Stimulated activated CD8-positive, alpha-beta memory T cell treated with anti-CD3 and anti-CD28 coated beads, Interleukin-7, amount 100 ng/mL, for 48 hours (primary cell): ENCODE data around the gene FRY.

Experiments used
- DNase-seq, 2 donors: peaks; one replicate each; pipeline ENCODE4 v3.0.0-alpha.2; 2020; ENCODE audit warnings: low read depth in 1 of 2; ENCODE audit errors: extremely low read depth in 1 of 2

Gene FRY

GRCh38 chr13:32125751-32126150 lies 94.2 kb downstream of the FRY start:
- DNase-seq, result no peak

DNA sequence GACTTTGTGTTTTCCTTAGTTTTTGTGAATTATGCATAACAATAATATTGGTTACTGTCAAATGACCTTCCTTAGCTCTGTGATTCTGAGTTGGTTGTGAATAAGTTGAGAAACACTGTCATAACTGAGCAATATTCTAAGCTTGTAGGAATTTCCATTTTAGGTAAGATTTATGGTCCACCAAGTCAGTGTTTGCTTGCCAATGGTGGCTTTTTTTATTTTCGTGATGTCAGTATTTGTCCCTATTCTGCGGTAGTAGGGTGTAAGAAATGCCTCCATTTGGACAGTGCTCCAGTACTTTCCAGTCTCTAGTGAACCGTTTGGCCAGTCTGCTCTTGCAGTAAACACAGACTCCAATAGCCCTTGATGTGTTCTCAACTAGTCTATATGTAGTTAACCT lies 94.7 kb downstream of the FRY start:
- no peak for DNase-seq

GRCh38 chr13:32126756-32127155 lies 95.2 kb downstream of the FRY start:
- DNase-seq, result no peak

DNA sequence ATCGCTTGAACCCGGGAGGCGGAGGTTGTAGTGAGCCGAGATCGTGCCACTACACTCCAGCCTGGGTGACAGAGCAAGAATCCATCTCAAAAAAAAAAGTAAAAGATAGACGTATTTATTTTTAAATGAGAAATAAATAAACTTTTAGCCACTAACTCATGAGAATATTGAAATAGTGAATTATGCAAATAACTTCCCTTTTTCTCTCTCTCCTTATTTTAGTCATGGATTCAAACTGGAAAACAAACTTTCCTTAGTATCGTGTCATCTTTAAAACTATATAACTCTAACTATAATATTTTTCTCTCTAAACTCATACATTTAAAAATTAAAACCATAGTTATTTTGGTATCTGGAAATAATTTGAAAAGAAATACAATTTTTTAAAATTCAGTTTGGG lies 96.1 kb downstream of the FRY start:
- DNase-seq, result no peak

DNA sequence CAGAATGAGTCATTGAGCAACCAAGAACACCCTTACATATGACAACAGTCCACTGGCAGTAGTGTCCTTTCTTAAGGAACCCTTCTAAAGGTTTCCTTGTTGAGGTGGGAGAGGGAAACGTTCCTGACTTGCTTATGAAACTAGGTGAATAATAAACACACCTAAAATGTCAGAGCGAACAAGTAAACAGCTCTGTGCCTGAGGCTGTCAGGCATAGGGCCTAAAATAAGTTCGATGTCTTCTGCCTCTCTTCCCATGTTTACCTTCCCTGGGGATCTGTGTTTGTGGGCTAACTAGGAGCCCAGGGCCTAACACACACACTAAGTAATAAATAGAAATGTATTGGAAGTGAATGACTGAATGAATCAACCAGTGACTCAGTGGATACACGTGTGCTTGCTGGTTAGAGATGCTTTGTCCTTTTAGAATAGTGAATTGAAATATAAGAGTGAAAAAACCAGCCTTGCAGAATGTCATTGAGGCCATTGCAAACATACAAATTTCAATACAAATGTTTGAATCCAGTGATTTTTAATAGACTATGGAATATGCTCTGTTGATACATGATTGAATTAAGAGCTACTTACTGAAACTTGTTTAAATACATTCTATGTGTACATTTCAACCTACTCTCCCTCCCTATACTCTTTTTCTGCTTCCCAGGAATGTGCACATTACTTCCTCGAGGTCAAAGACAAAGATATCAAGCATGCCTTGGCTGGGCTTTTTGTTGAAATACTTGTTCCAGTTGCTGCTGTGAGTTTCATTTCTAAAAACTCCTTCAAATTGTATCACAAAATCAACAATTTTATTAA lies 102.9 kb downstream of the FRY start:
- no peak for DNase-seq

DNA sequence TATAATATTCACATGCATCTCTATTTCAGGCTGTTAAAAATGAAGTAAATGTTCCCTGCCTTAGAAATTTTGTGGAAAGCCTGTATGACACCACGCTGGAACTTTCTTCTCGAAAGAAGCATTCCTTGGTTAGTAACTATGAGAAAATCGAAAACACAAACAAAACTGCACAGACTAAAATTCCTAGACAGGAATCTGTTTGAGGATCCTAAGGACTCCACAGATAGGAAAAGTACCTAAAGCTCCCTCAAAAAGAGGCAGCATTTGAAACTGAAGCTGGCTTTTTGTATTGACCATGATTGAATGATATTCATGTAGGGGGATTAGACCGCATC lies 103.4 kb downstream of the FRY start:
- DNase-seq, result no peak

DNA sequence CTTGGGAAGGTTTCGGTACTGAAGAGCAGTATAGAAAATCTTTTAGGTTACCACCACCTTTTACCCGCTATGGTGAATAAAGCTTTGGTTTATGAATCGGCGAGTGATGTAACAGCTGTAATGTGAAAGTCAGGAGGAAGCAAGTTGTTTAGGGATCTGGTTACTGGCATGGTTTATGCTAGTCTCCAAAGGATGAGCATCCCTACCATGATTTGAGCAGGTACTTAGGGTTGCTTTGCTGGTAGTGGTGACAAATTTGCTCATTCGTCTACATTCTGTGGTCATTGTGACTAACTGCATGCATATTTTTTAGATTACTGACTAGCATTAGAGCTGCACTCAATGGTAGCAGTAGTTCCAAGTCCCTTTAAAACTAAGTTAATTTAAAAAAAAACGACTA lies 104.1 kb downstream of the FRY start:
- DNase-seq, result no peak

- no peak for DNase-seq
These were observed 104.5 kb downstream of the FRY start for GRCh38 chr13:32136061-32136460.

DNA sequence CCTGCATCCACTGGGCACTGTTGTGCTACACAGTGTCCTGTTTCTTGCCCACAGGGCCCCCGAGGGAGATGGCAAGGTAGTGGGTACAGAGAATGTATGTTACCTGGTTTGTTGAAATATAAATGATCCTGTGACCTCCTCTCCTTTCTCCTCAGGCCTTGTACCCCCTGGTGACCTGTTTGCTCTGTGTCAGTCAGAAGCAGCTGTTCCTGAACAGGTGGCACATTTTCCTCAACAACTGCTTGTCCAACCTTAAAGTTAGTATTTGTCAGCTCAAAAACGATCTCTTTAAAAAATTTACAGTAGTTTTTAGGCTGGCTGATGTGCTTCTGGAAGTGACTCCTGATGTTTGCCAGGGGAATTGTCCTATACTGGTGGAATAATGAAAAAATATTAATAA lies 105.1 kb downstream of the FRY start:
- no peak for DNase-seq

GRCh38 chr13:32139251-32139650 lies 107.7 kb downstream of the FRY start:
- DNase-seq, result no peak

DNA sequence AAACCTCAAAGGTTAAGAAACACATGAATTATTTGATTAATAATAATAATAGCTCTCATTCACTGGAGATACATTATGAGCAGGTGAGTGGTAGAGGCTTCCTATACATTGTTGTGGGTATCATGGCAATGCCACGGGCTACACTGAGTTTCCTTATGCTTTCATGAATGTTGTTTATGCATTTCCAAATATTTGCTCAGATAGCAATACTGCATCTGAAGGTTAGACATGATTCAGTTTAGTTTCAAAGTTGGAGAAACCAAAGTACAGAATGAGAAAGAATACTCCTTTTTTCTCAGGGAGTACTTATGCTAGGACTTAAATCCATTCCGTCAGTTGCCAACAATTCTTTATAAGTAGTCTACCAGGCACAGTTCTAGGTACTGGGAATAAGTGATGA lies 108.5 kb downstream of the FRY start:
- no peak for DNase-seq

- no peak for DNase-seq
These were observed 109.9 kb downstream of the FRY start for GRCh38 chr13:32141462-32141861.

DNA sequence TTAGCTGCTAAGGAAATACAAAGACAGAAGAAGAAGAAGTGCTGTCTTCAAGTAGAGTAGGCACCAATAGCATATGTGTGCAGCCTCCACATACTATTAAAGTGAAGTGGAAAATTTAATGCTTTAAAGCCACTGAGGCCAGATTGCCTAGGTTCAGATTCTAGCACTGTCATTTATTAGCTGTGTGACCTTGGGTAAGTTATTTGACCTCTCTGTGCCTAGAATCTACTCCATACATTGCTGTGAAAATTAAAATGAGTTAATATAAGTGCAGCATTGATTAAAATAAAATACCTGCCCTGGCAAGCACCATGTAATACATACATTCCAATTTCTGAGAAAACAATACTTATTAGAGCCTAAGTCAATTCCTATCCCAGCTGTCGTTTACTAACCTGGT lies 110.5 kb downstream of the FRY start:
- no peak for DNase-seq

DNA sequence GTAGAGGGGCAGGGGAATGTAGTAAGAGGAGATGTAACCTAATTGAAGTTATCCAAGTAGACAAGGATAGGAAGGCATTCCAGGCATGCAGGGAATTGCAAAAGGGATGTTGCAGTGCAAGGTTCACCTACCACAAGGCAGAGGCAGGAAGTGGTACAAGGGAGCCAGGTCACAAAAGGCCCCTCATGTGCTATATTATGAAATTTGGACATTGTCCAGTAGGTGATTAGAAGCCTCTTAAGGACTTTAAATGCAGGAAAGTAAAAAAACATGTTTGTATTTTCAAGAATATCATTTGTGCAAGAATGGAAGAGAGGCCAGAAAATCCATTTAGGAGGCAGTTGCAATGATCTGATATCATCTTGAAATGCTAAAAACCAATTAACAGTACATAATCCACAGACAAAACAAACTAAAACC lies 111.4 kb downstream of the FRY start:
- DNase-seq, result no peak

DNA sequence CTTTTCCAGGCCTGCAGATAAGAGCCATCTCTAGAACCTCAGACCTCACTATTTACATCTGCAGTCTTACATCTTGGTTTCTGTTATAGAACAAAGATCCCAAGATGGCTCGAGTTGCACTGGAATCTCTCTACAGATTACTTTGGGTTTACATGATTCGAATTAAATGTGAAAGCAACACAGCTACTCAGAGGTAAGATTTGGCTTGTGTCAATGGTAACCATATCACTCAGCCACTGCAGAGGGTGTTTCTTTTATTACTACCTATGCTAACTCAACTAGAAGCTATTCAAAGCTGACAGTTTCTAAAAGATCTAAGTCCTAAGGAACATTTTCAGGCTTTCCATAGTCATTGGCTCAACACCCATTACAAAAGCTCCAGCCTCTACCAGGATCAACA lies 115.6 kb downstream of the FRY start:
- no peak for DNase-seq

DNA sequence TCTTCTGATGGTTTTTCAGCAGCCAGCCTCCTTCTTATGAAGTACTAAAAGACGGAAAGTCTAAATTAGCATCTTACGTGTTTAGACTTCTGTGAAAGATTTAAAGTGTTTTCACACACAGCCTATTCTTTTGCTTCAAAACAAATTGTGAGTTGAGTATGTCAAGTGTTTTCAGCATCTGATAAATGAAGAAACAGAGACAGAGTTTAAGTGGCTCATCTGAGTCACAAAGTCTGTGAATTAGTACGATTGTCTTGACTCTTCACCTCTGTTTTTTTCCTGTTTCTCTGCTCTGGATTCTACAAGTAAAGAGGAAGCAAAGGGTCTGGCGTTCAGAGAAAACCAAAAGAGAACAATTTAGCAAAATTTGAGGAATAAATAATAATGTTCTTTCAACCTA lies 116.4 kb downstream of the FRY start:
- no peak for DNase-seq

GRCh38 chr13:32150239-32150638 lies 118.7 kb downstream of the FRY start:
- DNase-seq, result no peak

DNA sequence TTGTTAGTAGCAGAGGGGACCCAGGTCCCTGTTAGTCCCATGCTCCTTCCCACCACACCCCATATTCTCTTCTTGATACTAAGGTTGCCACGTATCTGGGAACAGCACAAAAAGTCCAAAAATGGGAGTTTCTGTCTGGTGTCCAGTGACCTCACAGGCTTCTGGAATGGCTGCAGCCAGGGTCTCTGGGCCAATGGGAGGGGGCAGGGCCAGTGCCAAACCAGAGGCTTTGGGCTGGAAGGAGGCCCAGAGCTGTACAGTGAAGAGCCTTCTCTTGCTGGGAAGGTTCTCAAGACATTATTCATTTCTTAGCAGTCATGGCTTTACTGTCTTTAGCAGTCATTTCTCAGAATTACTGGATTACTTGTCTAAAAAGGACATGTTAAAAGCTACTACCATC lies 119.2 kb downstream of the FRY start:
- no peak for DNase-seq

DNA sequence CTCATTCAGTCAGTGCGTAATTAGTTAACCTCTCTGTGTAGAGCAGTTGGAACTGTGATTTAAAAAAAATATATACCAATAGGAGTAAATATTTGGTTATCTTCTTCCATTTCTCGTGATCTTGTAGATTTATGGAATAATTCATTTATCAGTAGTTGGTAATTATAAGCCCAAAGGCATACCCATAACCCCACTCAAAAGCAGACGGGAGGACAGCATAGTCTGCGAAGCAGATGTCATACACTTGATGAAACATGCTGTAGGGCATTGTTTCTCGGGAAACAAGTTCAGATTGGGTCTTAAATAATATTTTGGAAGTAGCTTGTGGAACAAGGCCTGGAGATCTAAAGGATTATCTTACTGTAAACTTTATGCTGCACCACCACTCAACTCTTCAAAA lies 119.7 kb downstream of the FRY start:
- no peak for DNase-seq

DNA sequence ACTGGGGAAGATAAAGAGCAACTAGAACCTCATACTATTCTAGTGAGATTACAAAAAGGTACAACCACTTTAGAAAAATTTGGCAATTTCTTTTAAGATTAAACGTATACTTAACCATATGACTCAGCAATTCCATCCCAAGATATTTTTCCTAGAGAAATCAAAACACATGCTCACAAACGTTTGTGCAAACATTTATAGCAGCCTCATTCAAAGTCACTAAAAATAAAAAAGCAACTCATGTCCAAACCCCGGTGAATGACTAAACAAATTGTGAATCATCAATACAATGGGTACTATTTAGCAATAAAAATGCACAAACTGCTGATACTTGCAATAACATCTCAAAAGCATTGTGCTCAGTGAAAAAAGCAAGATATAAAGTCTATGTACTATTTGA lies 121.5 kb downstream of the FRY start:
- no peak for DNase-seq

DNA sequence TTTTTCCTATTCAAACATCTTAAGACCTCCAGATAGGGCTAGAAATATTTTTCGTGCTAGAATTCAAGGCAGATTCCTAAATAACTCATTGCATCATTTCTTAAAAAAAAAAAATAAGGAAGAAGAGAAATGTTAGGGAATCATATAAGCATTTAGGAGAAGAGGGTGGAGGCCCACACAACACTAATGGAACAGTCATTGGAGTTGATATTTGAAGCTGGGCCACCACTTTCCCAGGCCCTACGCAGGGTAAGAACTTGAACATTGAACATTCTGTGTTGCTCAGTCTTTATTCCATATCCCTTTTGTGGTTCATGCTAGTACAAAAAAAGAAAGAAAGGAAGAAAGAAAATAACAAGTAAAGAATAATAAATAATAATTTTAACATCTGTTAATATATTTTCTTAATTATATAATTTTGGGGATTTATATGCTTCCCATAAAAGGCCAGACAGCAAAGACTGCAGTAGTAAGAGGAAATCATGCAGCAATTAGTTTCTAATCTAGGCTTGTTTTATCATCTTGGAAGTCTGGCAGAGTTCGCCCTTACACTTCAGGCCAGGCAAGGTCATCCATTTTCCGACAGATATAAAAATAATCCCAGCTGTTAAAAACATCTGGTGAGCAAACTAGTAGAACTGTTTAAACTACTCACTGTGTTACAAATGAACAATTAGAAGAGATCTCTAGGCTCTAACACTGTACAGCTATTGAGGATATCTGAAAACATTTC lies 127.7 kb downstream of the FRY start:
- no peak for DNase-seq

DNA sequence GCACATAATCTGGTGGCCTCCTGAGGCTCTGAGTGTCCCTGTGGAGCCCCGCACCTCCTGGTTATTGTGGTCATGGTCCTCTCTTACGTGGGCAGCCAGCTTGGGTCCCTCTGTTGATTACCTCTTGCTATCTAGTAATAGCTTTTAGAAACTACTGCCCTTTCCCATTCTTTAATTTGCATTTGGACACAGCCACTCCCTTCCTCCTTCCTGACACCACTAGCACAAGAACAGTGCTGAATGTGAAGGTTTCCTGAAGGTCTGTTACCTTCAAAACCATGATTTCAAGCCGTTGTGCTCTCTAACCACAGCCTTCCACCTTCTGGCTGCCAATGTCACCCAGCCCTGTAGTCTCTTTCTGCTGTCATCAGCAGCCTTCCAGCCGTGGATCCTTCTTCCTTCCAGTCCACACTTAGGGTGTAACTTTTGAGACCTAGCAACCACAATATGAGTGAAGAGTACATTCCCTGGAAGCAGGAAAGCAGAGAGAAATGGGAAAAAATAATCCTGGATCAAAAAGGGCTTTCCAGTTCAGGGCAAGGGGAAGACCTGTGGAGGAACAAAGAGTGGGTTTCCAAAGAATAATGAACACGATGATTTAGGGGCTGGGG lies 130.9 kb downstream of the FRY start:
- DNase-seq, result no peak
